A549 (cell line): Measurements from ENCODE around the gene BHLHA15. TPM values are rescaled to one million over a fixed set of nuclear protein-coding genes. Genes with fewer than 3 reads are reported as not detected.

ENCODE experiments used
- ATAC-seq, 2 experiments: fragments of 200-7000 bp in 1 of 2; fragments of >200 bp in 1 of 2; cut with Nextera tagmentation in 1 of 2; cut with Tn5 transposase in 1 of 2; 3 replicates each; pipeline versions ENCODE4 v1.8.0 to v1.9.1; 2018 to 2020; ENCODE audit warnings: mild to moderate bottlenecking in 1 of 2, moderate library complexity in 1 of 2
- CTCF ChIA-PET: fragments of 300-600 bp; sonication (Branson Sonifier 250); formaldehyde crosslinking; extraction: SDS; loops from one replicate; lab custom pipeline; 2021; ENCODE audit warnings: antibody characterized with exemption, inconsistent platforms; lab: Yijun Ruan, JAX
- POLR2A ChIA-PET: fragments of 350-600 bp; formaldehyde crosslinking; extraction: SDS; loops from one replicate; lab custom pipeline; 2021; ENCODE audit warnings: antibody characterized with exemption, inconsistent platforms; lab: Yijun Ruan, JAX
- DNase-seq, 2 experiments: peaks; one replicate each; pipeline versions ENCODE4 v3.0.0 to v3.0.0-alpha.2; 2011 to 2016; ENCODE audit warnings: low read depth in 1 of 2, low spot score in 1 of 2
- FAIRE-seq: peaks from 2 replicates; lab custom pipeline; 2011; peaks lifted over from hg19 to GRCh38; lab: Jason Lieb, UNC
- H3K27ac ChIP-seq, 2 experiments: fragments of >200 bp; sonication (Bioruptor Twin); formaldehyde crosslinking; 3 replicates each; pipeline ENCODE4 v1.5.1; 2016 to 2017
- H3K4me1 ChIP-seq: fragments of >200 bp; sonication (Bioruptor Twin); formaldehyde crosslinking; 3 replicates; pipeline ENCODE4 v1.6.1; 2016
- H3K4me2 ChIP-seq: fragments of >200 bp; sonication (Bioruptor Twin); formaldehyde crosslinking; 3 replicates; pipeline ENCODE4 v1.6.1; 2016
- H3K4me3 ChIP-seq: fragments of >200 bp; sonication (Bioruptor Twin); formaldehyde crosslinking; 3 replicates; pipeline ENCODE4 v1.5.1; 2016
- H3K9me3 ChIP-seq: fragments of >200 bp; sonication (Bioruptor Twin); formaldehyde crosslinking; 3 replicates; pipeline ENCODE4 v1.6.1; 2016
- CBX2 ChIP-seq: fragments of 200-600 bp; sonication (generic); IDR thresholded peaks from 2 replicates; pipeline ENCODE4 v1.6.1; 2016; ENCODE audit warnings: low read depth, mild to moderate bottlenecking, borderline replicate concordance
- ELK1 ChIP-seq: fragments of 150-350 bp; IDR thresholded peaks from 2 replicates; pipeline ENCODE4 v1.6.1; 2014; ENCODE audit warnings: low read depth, mild to moderate bottlenecking, low read length
- ESRRA ChIP-seq: fragments of 150-350 bp; IDR thresholded peaks from 2 replicates; pipeline ENCODE4 v1.6.1; 2014; ENCODE audit warnings: mild to moderate bottlenecking, low read length, borderline replicate concordance
- FOSL2 ChIP-seq, 2 experiments: fragments of 450-650 bp in 1 of 2; fragments of >200 bp in 1 of 2; sonication (Bioruptor Twin) in 1 of 2; formaldehyde crosslinking; IDR thresholded peaks; 2 replicates each; pipeline versions ENCODE4 v1.5.0 to v1.6.1; 2016 to 2020; ENCODE audit warnings: mild to moderate bottlenecking in 1 of 2, moderate library complexity in 1 of 2
- HOXA7 ChIP-seq: fragments of 250-450 bp; sonication (Bioruptor Pico); IDR thresholded peaks from 2 replicates; pipeline ENCODE4 v1.5.0; 2020; ENCODE audit warnings: mild to moderate bottlenecking, moderate library complexity
- HOXB5 ChIP-seq: fragments of 250-450 bp; sonication (Bioruptor Pico); IDR thresholded peaks from 2 replicates; pipeline ENCODE4 v1.5.0; 2020; ENCODE audit warnings: mild to moderate bottlenecking, moderate library complexity
- JUN ChIP-seq, 2 experiments: fragments of >200 bp; sonication (Bioruptor Twin); formaldehyde crosslinking; IDR thresholded peaks; 2 replicates in 1 of 2; 3 replicates in 1 of 2; pipeline ENCODE4 v1.6.1; 2016 to 2017
- KDM1A ChIP-seq: fragments of 200-600 bp; sonication (generic); IDR thresholded peaks from 2 replicates; pipeline ENCODE4 v1.6.1; 2016; ENCODE audit warnings: low read depth, mild to moderate bottlenecking
- MAFK ChIP-seq: fragments of 450-650 bp; IDR thresholded peaks from 2 replicates; pipeline ENCODE4 v1.6.1; 2014; ENCODE audit not compliant: partially characterized antibody
- NFE2L2 ChIP-seq: fragments of 150-350 bp; conservative IDR thresholded peaks from 2 replicates; pipeline ENCODE4 v1.6.1; 2014; ENCODE audit warnings: low read length
- PBX3 ChIP-seq: IDR thresholded peaks from 2 replicates; pipeline ENCODE4 v1.6.1; 2012
- POLR2AphosphoS2 ChIP-seq: conservative IDR thresholded peaks from 2 replicates; pipeline ENCODE4 v1.6.1; 2012; ENCODE audit warnings: low read length, improper control_type of control experiment, inconsistent platforms
- RCOR1 ChIP-seq: fragments of 150-350 bp; IDR thresholded peaks from 2 replicates; pipeline ENCODE4 v1.6.1; 2014; ENCODE audit warnings: antibody characterized with exemption, low read length, low read depth
- REST ChIP-seq: fragments of 200-600 bp; sonication (generic); IDR thresholded peaks from 2 replicates; pipeline ENCODE4 v1.6.1; 2016; ENCODE audit warnings: antibody characterized with exemption, mild to moderate bottlenecking, moderate library complexity
- RFX5 ChIP-seq: fragments of 450-650 bp; IDR thresholded peaks from 2 replicates; pipeline ENCODE4 v1.7.1; 2014; ENCODE audit warnings: antibody characterized with exemption, mild to moderate bottlenecking, moderate library complexity
- TFCP2L1 ChIP-seq: fragments of 250-450 bp; sonication (Bioruptor Pico); IDR thresholded peaks from 2 replicates; pipeline ENCODE4 v1.5.0; 2021; ENCODE audit warnings: mild to moderate bottlenecking
- ZFP36 ChIP-seq: fragments of 450-650 bp; IDR thresholded peaks from 2 replicates; pipeline ENCODE4 v1.6.1; 2014; ENCODE audit warnings: borderline replicate concordance; ENCODE audit not compliant: partially characterized antibody
- ZNF302 ChIP-seq: fragments of 250-450 bp; sonication (Bioruptor Pico); IDR thresholded peaks from 2 replicates; pipeline ENCODE4 v1.9.0; 2021; ENCODE audit warnings: inconsistent platforms, mild to moderate bottlenecking, moderate library complexity
- ZSCAN20 ChIP-seq: fragments of 250-450 bp; sonication (Bioruptor Pico); IDR thresholded peaks from 2 replicates; pipeline ENCODE4 v1.8.0; 2022; ENCODE audit warnings: mild to moderate bottlenecking, moderate library complexity
- WGBS: methylation state at CpG from one replicate; pipeline ENCODE4 v1.1.6; 2017; ENCODE audit errors: missing lambda C conversion rate; 5-methylcytosine and 5-hydroxymethylcytosine counted together
- polyA plus RNA-seq, 4 experiments: library from polyadenylated mRNA; depleted of rRNA in 3 of 4; stranded (reverse); fragments of >200 nt; fragmentation: RNase III in 1 of 4; extraction: RNeasy Plus Mini Kit Qiagen cat#74134 plus additional on column Dnase treatment in 1 of 4; gene quantifications; 2 replicates in 3 of 4; 3 replicates in 1 of 4; pipeline ENCODE4 v1.2.3, GENCODE V29; 2011 to 2017

The BHLHA15 gene
- polyA plus RNA-seq, 2 of the 4 experiments (the other 2 are of a cell fraction), result 0.23 to 0.30 TPM

- Histone ChIP-seq H3K9me3 (no peaks in the 10 kb centered on the region), H3K4me2 (no peak overlapping the region), H3K4me1 (no peaks in the 10 kb centered on the region), H3K4me3 (no peak overlapping the region), H3K27ac (no peak overlapping the region)
- WGBS, result 97% methylated on average over 7 of the region's 8 CpGs
- ChIA-PET CTCF (interaction anchor here (1.0 to 1.1 kb wide), 2 partner anchors 209 to 211 kb away, joined by 3 to 5 read pairs; no protein-coding TSS in a partner anchor), POLR2A (no interaction called here)
- ATAC-seq (no peak), DNase-seq (no peak), FAIRE-seq (no peak)
- TF ChIP-seq FOSL2 (IDR thresholded peaks at IDR 0.05), result no peak
- no peak for TF ChIP-seq FOSL2 (CRISPR knock-in tag; IDR thresholded peaks at IDR 0.05)
- TF ChIP-seq ZFP36, result no peak
- no peak for TF ChIP-seq KDM1A
- no peak for TF ChIP-seq ELK1
- no peak for TF ChIP-seq RCOR1
- TF ChIP-seq REST, result no peak
- no peak for TF ChIP-seq HOXA7
Measured at GRCh38 chr7:98232263-98232585, 21.0 kb downstream of the BHLHA15 start.

GRCh38 chr7:98232799-98233198 is 21.6 kb downstream of the BHLHA15 start:
- TF ChIP-seq PBX3 (no peak), HOXB5 (CRISPR knock-in tag) (no peak), ZSCAN20 (CRISPR knock-in tag) (no peak), RFX5 (no peak), JUN (IDR thresholded peaks at IDR 0.05) (no peak), MAFK (no peak), POLR2AphosphoS2 (no peak), TFCP2L1 (CRISPR knock-in tag) (no peak), ESRRA (no peak), CBX2 (no peak), NFE2L2 (no peak), ELK1 (no peak), HOXA7 (no peak), ZNF302 (CRISPR knock-in tag) (no peak)
- 90% methylated on average over 16 of the region's 16 CpGs for WGBS
- ChIA-PET CTCF (interaction anchor here (1.0 to 1.1 kb wide), 2 partner anchors 210 to 212 kb away, joined by 3 to 5 read pairs; no protein-coding TSS in a partner anchor), POLR2A (no interaction called here)
- no peak for DNase-seq
- Histone ChIP-seq H3K9me3 (no peaks in the 10 kb centered on the region), H3K27ac (no peak overlapping the region), H3K4me1 (no peaks in the 10 kb centered on the region), H3K4me3 (no peak overlapping the region), H3K4me2 (no peak overlapping the region)
- FAIRE-seq, result no peak
- ATAC-seq, result 0 out of 6 replicates have a peak, but pooled peaks of 1 of the 2 experiments have one; percentile 3
